ENCODE results near the gene SLAMF9. TPM values are rescaled to one million over a fixed set of nuclear protein-coding genes. Genes with fewer than 3 reads are reported as not detected.
A peak's percentile ranks its signal among the peaks of the same experiment; 100 is the strongest.

The SLAMF9 gene
- total RNA-seq, 1 donor from 2014 or later, result not detected

DNA sequence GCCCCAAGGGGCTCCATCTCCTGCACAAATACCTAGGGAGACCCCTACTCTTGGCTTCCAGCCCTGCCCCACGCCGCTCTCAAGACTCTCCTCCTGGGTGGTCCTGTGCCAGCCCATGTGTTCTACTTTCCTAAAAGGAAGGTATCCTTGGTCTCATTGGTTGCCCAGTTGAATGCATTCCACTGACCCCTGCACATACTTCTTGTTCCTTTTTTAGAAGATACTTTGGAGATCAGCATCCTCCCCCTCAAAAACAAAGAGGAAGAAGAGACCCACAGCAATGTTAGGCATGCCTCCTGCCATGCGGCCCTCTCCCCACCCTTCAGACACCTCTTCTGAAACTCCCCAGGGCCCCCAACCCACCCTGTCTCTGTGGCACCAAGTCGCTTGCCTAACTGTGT is 4.1 kb downstream of the SLAMF9 start:
- Mint-ChIP-seq H3K36me3 (ENCODE audit: unreplicated experiment) (no peaks in the 10 kb centered on the region), H3K4me3 (ENCODE audit: unreplicated experiment) (no peak overlapping the region), H3K27me3 (ENCODE audit: unreplicated experiment) (peaks cover 47% of the 10 kb centered on the region), H3K9me3 (ENCODE audit: unreplicated experiment) (no peaks in the 10 kb centered on the region), H3K27ac (ENCODE audit: unreplicated experiment) (no peak overlapping the region), H3K4me1 (ENCODE audit: unreplicated experiment) (peaks cover 10% of the 10 kb centered on the region)
- DNase-seq (ENCODE audit: extremely low spot score, unreplicated experiment), result no peak
- TF ChIP-seq CTCF (IDR thresholded peaks at IDR 0.05), result no peak

DNA sequence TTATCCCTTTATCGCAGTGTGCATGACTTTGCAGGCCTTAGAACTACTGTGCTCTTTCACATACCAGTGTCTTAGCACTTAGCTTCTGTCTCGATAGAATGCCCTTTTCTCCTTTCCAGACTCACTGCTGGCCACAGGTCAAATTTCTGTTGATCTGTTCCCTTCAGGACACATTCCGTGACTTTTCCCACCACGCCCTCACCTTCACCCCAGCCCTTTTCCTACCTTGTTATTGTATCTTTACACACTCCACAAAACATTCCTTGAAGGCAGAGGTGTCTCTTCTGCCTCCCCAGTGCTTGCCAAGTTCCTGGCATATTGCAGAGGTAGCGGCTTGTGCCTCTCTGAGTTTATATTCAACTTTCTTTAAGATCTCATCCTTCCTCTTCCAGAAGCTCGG is 4.9 kb downstream of the SLAMF9 start:
- Mint-ChIP-seq H3K27ac (ENCODE audit: unreplicated experiment) (no peak overlapping the region), H3K36me3 (ENCODE audit: unreplicated experiment) (no peaks in the 10 kb centered on the region), H3K4me1 (ENCODE audit: unreplicated experiment) (peaks cover 12% of the 10 kb centered on the region), H3K4me3 (ENCODE audit: unreplicated experiment) (no peak overlapping the region), H3K9me3 (ENCODE audit: unreplicated experiment) (no peaks in the 10 kb centered on the region), H3K27me3 (ENCODE audit: unreplicated experiment) (peaks cover 51% of the 10 kb centered on the region)
- no peak for TF ChIP-seq CTCF (IDR thresholded peaks at IDR 0.05)
- DNase-seq (ENCODE audit: extremely low spot score, unreplicated experiment), result no peak

DNA sequence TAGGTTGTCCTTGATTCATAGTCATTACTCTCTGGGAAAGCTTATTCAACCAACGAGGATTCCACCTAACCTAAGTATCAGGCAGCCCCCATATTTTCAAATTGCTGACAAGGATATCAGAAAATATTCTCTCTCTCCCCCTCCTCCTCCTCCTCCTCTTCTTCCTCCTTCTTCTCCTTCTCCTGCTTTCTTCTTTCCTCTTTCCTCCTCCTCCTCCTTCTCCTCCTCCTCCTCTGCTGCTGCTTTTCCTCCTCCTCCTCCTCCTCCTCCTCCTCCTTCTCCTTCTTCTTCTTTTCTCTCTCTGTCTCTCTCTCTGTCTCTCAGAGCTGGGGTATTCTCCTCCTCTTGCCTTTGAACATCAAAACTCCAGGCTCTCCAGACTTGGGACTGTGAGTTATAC is 6.1 kb downstream of the SLAMF9 start:
- TF ChIP-seq CTCF (IDR thresholded peaks at IDR 0.05), result no peak
- Mint-ChIP-seq H3K27me3 (ENCODE audit: unreplicated experiment) (peaks cover 54% of the 10 kb centered on the region), H3K27ac (ENCODE audit: unreplicated experiment) (no peak overlapping the region), H3K9me3 (ENCODE audit: unreplicated experiment) (no peaks in the 10 kb centered on the region), H3K36me3 (ENCODE audit: unreplicated experiment) (no peaks in the 10 kb centered on the region), H3K4me1 (ENCODE audit: unreplicated experiment) (peaks cover 12% of the 10 kb centered on the region), H3K4me3 (ENCODE audit: unreplicated experiment) (no peak overlapping the region)
- DNase-seq (ENCODE audit: extremely low spot score, unreplicated experiment), result no peak

DNA sequence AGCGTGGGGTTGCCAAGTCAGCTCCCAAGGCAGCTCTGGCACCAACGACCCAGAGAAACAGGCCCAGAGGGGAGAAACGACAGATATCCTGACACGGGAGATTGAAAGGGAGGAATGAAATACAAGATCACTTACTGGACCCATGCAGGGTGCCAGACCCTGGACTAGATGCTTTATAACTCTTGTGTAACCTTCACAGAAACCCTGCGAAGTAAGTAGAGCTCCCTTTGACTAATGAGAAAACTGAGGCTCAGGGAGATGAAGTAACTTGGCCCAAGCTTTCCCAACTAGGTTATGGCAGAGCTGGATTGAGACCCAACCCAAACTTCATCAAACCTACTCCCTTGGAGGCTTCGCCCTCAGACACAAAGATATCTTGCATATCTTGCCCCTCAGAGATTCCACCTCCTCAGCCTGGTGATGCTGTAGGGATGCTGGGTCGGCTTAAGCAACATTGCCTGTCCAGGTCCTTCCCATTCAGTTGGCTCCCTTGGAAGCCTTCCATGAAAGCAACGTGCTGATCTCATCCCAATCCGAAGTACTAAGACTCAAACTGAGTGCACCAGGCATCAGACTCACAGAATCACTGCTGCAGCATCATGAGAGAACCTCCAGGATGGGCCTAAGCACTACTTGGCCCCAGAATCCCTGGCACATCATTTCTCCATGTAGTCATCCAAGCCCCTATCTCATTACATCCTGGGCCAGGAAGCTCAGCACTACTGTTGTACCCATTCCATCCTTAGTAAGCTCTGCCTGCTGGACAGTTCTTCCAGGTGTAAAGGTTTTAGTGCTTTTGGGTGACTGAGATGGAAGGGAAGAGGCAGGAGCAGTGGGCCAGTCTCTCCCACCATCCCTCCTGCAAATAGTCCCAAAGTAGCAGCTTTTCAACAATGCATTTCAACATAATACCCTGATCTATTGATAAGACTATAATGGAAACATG is 7.5 kb downstream of the SLAMF9 start:
- peaks cover 12% of the 10 kb centered on the region for H3K4me1 Mint-ChIP-seq (ENCODE audit: unreplicated experiment)
- no peaks in the 10 kb centered on the region for H3K36me3 Mint-ChIP-seq (ENCODE audit: unreplicated experiment)

More for the DNA sequence above, 7.5 kb downstream of the SLAMF9 start:
- H3K9me3 Mint-ChIP-seq (ENCODE audit: unreplicated experiment), result no peaks in the 10 kb centered on the region
- TF ChIP-seq CTCF (IDR thresholded peaks at IDR 0.05), result no peak
- peak overlapping the region; percentile 59 for H3K4me3 Mint-ChIP-seq (ENCODE audit: unreplicated experiment)
- DNase-seq (ENCODE audit: extremely low spot score, unreplicated experiment), result no peak
- H3K27ac Mint-ChIP-seq (ENCODE audit: unreplicated experiment), result no peak overlapping the region
- H3K27me3 Mint-ChIP-seq (ENCODE audit: unreplicated experiment), result peaks cover 51% of the 10 kb centered on the region
